Lung microvascular endothelial cell (primary cell): Measurements from ENCODE around the gene GAS6. TPM values are rescaled to one million over a fixed set of nuclear protein-coding genes. Genes with fewer than 3 reads are reported as not detected.
"Not testable (repeated sequence)": the region's sequence is repeated elsewhere in the genome, so short reads cannot be mapped to it uniquely, and the experiment has no call there.

Experiments
- DNase-seq, 2 donors: peaks; one replicate each; pipeline versions ENCODE4 v3.0.0 to v3.0.0-alpha.2; 2010; ENCODE audit warnings: low read depth in 2 of 2
- total RNA-seq: library from RNA; depleted of rRNA; stranded (reverse); fragments of >200 nt; gene quantifications from 2 replicates; pipeline ENCODE4 v1.2.1, GENCODE V29; 2014

The GAS6 gene
- total RNA-seq, 1 donor from 2014 or later = 130 TPM

DNA sequence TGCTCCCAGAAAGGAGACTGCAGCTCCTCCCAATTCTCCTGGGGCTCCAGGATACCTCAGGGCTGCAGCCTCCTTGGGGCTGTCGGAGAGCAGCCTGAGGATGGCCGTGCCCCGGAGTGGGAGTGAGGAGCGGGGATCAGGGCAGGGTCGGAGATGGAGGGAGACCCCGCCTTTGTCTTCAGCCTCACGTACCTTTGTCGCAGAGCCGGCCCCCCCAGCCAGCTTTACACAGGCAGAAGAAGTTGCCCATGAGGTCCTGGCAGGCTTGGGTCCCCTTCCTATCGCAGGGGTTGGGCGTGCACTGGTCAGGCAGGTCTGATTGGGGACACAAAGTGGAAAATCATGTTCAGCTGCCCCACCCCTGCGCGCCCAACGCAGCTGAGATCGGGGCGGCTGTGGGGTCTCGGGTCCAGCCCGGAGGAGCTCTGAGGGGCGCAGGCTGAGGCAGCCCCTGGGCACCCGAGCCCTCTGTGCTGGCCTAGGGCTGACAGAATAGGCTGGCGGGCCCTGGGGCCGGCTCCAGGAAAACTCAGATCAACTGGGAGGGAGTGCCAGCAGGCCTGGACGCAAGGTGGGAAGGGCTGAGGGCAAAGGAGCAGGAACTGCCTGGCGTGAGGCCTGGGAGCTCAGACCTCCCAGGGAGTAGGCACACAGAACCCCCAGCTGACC lies 24.2 kb downstream of the GAS6 start:
- no peak for DNase-seq

DNA sequence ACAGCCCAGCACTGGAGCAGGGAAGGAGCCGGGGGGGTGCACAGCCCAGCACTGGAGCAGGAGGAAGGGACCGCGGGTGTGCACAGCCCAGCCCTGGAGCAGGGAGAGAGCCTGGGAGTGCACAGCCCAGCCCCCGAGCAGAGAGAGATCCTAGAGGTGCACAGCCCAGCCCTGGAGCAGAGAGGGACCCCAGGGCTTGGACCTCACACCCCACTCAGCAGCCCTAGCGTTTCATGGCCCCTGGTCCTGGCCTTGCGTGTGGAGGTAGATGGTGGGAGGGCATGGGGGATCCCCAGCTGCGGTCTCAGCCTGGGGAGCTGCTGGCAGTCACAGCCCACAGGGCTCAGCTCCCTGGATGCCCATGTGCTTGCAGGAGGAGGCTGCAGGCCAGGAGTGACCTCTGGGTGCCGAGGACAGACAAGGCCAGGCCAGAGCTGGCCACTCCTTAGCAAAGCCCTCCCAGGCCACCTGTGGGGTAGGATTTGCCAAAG lies 25.1 kb downstream of the GAS6 start:
- no peak for DNase-seq

DNA sequence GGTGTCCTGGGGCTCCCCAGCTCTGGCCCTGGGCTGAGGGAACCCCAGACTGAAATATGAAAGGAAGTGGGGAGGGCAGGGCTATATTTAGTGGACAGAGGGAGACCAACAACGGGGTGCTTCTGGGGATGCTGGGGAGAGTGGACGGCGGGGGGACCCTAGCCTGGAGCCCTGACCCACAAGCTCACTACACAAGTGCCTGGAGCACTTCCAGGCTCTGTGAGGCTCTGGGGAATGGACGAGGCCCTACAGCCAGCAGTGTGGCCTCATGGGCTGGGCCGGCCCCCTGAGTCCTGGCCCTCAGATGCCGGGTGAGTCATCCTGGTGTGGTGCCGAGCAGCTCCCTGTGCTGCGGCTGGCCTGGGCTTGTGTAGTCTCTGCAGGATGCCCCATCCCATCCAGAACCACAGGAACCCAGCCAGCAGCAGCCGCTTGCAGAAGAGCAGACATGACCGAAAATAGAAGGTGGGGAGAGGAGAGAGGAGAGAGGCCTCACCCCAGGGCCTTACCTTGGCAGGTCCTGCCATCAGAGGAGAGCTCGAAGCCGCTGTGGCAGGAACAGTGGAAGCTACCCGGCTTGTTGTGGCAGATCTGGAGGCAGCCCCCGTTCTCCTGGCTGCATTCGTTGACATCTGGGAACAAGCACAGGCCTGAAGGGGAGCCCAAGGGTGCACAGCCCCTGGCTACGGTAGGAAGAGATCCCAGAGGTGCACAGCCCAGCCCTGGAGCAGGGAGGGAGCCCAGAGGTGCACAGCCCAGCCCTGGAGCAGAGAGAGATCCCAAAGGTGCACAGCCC lies 26.1 kb downstream of the GAS6 start:
- peak; percentile 94 to 96 for DNase-seq

DNA sequence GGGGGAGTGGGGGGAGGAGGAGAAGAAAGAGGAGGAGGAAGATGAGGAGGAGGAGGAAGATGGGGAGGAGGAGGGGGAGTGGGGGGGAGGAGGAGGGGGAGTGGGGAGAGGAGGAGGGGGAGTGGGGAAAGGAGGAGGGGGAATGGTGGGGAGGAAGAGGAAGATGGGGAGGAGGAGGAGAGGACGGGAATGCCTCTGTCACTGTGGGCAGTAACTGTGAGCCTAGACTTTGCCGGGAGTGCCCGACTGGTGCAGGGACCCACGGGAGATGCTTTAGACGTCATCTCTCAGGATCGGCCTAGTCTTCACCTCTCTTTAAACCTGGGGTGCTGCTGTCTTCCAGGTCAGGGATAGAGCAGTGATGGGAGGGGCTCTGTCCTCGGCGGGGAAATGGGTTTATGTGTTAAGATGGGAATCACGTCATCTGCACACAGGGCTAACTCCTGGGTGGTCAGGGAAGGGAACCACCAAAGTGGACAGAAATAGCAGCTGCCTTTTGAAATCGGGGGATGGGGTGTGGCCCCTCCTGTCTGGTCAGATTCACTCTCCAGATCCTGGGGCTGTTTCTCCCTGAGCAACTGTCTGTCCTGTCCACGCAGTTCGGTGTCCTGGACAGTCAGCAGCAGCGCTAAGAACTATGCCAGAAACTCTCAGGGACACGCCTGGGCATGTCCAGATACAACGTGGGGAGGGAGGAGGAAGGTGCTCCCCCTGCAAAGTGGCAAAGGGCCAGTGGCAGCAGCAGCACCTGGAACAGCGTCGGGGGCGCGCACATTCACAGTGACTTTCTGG lies 26.9 kb downstream of the GAS6 start:
- peak; percentile 77 to 79 for DNase-seq

DNA sequence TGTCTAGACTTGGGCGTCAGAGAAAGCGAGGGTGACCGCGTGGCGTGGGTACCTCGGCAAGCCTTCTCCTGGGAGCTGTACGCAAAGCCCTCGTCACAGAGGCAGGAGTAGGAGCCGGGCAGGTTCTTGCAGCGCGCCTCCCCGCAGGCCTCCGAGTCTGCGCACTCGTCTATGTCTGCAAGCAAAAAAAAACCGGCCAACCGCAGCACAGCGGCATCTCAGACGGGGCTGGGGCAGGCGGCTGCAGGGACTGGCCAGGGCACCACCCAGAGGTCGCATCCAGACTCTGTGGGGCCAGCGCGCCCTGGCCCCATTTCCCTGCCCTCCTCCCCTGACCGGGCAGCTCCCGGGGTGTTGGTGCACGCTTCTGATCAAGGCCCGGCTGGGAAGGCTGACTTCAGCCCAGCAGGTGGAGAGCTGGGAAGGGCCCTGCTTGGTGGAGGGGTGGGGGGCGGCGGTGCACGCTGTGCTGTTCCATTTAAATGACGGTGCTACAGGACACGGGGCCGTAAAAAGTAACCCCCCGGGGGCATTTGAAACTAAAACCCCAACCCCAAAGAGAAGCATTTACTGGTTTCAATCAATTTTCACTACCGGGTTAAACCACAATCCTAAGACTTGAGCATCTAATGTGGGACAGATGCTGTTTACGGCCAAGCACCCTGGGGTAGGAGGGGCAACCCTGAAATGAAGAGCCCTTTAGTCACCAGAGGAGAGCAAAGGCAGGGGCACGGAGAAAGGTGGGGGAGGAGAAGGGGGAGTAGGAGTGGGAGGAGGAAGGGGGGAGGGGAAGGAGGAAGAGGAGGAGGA lies 28.2 kb downstream of the GAS6 start:
- no peak for DNase-seq

DNA sequence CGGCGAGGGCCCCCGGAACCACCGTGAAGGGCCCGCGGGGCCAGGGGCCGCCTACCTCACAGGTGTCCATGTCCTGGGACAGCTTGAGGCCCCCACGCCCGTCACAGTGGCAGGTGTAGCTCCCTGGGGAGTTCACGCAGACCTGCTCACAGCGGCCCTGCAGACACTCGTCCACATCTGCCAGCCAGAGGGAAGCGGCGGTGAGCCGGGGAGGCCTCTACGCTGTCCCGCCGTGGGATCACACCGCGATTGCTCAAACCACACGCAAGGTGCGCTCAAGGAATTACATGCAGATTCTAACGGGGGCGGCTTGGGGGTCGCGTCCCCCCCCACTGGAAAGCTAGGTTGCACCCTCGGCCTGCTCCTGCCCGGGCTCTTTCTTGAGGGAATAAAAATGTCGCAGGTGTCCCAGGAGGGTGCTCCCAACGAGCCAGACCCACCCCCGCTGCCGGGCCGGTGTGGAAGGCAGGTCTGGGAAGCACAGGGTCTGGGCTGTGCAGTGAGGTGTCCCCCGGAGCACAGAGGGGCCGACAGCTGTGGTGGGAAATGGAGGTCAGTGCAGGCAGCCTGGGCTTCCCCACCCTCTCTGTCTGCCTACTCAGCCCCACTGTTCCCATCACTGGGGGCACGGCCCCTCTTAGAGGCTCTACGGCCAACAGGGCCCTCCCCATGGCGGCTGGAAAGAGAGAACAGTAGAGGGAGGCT lies 29.2 kb downstream of the GAS6 start:
- no peak for DNase-seq

DNA sequence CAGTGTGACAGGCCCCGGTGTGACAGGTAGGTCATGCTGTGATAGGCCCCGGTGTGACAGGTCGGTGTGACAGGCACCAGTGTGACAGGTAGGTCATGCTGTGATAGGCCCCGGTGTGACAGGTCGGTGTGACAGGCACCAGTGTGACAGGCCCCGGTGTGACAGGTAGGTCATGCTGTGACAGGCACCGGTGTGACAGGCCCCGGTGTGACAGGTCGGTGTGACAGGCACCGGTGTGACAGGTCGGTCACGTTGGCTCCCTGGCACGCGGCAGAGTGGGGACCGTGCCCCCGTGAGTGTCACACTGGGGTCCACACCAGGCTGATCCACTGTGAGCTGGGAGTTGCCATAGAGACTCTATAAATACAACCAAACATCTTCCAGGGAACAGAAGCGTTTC lies 29.9 kb downstream of the GAS6 start:
- DNase-seq = not testable (repeated sequence)

DNA sequence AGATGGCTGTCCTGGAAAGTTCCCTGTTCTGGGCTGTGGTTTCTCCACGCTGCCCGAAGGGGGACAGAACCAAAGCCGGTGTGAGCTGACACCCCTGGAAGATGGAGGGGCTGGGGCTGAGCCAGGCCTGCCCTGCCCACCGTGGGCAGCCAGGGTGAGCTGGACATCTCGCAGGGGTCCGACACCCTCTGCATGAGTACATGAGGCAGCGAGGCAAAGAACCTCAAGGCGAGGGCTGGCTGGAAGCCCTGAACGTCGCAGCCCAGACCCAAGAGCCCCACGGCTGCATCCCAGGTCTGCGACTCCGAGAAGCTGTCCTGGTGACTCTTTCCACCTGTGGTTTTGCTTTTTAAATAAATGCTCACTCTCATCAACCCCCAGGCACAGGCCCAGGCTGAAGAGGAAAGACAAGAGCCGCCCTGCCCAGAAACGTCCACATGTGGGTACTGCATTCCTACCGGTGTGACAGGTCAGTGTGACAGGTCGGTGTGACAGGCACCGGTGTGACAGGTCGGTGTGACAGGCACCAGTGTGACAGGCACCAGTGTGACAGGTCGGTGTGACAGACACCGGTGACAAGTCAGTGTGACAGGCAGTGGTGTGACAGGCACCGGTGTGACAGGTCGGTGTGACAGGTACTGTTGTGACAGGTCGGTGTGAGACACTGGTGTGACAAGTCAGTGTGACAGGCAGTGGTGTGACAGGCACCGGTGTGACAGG lies 30.6 kb downstream of the GAS6 start:
- DNase-seq = no peak

DNA sequence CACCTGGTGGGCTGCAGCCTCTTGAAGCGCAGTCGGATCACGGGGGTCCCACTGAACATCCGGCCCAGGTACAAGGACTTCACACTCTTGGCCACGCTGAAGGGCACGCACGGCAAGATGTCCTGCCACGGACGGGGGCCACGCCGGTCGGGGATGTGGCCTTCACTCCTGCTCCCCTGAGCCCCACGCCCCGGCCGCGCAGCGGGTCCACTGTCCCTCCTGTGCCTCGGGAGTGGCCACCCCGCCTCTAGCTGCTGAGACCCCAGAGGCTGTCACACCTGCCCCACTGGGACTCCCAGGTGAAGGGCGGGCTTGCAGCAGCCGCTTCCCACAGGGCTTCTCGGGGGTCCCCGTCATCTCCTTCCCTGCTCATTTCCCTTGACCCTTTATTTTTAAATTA lies 31.2 kb downstream of the GAS6 start:
- no peak for DNase-seq

DNA sequence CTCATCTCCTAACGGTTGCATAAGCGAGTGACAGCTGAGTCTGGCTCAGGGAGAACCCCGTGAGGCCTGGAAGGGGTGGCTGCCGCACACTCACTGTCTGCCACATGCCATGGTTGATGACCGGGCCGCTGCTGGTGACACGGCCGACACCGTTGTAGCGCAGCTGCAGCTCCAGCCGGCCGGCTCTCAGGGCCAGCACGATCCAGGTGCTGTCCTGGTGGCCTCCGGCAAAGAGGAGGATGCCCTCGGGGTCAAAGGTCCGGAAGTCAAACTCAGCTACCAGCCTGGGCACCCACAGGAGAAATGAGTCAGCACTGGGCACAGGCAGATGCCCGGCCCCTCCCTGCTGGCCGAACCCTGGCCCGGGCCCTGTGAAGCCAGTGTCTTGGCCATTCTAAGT lies 31.7 kb downstream of the GAS6 start:
- no peak for DNase-seq

DNA sequence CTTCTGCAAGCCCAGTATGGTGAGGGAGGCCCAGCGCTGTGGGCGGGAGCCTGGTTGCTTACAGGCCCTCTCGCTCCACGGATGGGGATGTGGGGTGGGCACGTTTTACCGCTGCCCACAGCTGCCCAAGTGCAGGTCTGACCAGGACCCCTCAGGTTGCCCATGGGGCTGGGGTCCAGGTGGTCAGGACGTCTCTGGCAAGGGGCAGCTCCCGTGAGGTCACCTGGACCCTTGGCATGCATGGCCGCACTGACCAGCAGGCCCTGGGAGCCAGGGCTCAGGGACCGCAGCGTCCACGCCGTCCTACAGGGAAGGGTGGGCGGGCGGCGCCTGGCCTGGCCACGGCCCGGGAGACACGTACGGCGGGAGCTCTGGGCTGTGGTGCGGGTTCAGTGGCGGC lies 32.8 kb downstream of the GAS6 start:
- DNase-seq = no peak

DNA sequence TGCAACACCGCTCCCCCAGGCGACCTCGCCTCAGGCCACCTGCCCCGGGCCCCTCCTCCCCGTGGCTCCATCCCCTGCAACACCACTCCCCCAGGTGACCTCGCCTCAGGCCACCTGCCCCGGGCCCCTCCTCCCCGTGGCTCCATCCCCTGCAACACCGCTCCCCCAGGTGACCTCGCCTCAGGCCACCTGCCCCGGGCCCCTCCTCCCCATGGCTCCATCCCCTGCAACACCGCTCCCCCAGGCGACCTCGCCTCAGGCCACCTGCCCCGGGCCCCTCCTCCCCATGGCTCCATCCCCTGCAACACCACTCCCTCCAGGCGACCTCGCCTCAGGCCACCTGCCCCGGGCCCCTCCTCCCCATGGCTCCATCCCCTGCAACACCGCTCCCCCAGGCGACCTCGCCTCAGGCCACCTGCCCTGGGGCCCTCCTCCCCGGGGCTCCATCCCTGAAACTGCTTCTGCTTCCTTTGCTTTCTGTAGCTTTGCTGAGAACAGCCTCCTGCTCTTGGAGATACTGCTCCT lies 33.4 kb downstream of the GAS6 start:
- not testable (repeated sequence) for DNase-seq

DNA sequence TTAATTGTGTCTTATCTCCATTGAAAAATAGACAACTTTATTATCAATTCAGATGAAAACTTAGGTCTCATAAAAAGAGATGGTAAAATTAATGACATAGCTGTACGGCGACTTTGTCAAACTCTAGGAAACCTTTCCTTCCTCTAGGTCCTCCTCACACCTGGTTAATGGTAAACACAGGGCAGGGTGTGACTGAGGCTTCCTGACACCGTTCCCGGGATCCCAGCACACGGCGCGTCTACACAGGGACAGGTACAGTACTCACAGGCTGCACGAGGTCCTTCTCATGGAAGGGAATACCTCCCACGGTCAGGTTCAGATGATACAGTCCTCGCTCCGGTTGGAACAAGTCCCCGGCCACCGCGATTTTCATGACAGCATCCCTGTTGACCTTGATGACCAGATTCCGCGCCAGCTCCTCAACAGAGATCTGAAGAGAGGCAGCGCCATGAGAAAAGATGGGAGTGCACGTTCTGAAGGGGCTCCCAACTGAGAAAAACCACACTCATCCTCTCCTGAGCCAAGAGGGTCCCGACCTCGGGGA lies 35.5 kb downstream of the GAS6 start:
- no peak for DNase-seq

DNA sequence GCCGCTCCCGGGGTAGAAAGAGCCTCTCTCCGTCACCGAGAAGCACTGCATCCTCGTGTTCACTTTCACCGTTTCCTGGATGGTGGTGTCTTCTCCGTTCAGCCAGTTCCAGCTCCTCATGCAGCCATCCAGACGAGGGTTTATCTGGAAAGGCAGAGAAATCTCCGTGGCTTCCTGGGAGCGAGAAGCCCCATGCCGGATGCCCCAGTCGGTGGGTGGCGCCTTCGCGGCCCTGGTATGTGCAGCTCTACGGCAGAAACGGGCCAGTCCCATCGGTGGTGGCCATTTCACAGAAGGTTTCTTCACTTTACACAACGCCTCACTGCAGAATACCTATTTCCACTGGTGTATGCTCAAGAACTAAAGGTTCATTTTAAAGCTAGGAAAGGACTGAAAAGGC lies 36.9 kb downstream of the GAS6 start:
- no peak for DNase-seq

DNA sequence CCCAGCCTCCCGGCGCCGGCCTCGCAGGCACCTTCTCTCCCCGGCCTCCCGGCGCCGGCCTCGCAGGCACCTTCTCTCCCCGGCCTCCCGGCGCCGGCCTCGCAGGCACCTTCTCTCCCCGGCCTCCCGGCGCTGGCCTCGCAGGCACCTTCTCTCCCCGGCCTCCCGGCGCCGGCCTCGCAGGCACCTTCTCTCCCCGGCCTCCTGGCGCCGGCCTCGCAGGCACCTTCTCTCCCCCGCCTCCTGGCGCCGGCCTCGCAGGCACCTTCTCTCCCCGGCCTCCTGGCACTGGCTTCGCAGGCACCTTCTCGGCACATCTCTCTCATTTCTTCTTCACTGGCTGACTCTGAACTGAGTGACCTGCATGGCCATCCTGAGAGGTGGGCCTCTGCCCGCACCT lies 37.4 kb downstream of the GAS6 start:
- not testable (repeated sequence) for DNase-seq

DNA sequence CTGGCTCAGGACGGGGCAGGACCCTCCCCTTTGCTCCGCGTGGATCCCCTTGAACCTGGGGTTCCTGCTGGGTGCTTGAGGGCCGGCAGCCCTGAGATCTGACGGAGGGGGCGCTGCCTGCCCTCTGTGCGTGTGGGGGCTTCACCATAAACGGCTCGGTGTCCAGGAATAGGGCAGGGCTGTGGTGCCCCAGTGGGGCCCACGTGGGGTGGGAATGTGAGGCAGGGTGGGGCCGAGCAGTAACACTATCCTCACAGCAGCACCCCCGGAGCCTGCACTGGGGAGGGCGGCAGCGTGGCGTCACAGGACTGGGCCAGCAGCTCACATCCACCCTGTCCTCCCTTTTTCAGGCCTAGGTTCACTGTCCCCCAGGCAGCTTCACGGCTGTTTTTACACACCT lies 38.0 kb downstream of the GAS6 start:
- no peak for DNase-seq

DNA sequence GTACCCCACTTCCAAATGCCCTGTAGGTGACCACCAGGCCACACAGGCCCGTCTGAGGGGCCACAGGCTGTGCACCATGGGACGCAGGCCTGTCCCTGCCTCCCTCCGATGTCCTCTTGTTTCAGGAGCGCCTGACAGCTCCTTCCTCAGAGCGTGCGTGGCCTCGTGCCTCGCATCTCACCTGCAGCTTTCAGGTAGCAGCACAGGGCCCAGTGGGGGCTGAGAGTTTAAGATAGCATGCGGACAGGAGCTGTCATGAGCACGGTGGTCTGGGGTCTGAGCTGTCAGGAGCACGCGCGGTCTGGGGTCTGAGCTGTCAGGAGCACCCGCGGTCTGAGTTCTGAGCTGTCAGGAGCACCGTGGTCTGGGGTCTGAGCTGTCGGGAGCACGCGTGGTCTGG lies 40.1 kb downstream of the GAS6 start:
- no peak for DNase-seq

DNA sequence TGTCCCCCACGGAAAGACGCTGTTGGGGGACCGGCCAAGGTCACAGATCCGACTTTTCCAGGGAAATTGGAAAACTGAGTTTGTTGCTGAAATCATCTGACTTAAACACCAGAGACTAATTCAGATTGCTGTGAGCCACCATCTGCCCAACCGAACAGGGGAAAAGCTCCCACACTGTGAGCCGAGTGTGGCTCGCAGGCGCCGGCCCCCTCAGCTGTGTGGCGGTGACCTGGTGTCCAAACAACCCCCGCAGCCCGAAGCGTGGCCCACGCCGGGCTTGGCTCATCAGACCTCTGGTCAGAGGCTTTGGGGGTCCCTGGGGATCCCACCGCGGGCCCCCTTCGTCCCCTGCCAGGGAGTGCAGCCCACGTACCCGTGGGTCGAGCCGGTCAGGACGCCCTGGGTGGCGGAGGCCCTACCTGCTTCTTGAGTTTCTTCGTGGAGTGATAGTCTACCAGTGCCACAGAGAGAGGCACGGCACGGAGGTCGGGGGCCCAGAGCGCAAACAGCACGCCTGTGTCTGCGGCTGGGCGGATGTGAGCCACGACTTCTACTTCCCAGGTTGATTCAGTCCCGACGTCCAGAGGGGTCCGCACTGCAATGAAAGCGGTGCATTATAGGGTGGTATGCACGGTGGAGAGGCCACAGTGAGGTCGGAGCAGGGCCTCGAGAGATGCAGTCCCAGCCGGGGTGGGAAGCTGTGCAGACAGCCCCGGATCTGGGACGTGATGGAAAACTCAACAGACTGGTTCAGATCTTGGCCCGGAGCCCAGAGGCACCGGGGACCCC lies 40.7 kb downstream of the GAS6 start:
- no peak for DNase-seq

DNA sequence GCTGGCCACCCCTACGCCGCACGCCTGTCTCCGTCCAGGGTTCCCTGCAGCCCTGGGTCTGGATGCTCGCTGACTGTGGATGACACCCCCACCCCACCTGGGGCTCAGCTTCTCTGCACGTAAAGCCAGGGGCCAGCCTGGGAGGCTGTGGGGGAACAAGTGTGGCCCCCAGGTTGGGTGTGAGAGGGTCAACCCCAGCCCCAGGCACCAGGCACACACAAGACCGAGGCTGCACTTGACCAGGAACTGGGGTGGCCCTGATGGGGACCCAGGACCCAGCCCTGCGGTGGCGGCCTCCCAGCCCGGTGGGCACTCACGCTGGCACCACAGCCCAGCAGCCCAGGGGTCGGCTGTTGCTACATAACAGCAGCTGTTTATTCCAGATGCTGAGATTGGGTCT lies 41.6 kb downstream of the GAS6 start:
- DNase-seq = no peak
